HG03342 (cell line): Measurements from ENCODE around the gene NAA20.
A peak's percentile ranks its signal among the peaks of the same experiment; 100 is the strongest.

Experiments used
- ATAC-seq: cut with Tn5 transposase; IDR thresholded peaks from one replicate; pipeline ENCODE4 v1.9.1; 2021; ENCODE audit warnings: mild to moderate bottlenecking, moderate library complexity; ENCODE audit not compliant: unreplicated experiment

Gene NAA20, protein sequence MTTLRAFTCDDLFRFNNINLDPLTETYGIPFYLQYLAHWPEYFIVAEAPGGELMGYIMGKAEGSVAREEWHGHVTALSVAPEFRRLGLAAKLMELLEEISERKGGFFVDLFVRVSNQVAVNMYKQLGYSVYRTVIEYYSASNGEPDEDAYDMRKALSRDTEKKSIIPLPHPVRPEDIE

GRCh38 chr20:20017001-20017843 lies at the start of gene NAA20:
Gene NAA20 (plus strand): TSS chr20:20017362. CDS start chr20:20017397, 35 bp downstream.
- ATAC-seq: peak; percentile 98

- no peak for ATAC-seq
Measured at GRCh38 chr20:19967445-19967844, 49.7 kb upstream of the NAA20 start.

DNA sequence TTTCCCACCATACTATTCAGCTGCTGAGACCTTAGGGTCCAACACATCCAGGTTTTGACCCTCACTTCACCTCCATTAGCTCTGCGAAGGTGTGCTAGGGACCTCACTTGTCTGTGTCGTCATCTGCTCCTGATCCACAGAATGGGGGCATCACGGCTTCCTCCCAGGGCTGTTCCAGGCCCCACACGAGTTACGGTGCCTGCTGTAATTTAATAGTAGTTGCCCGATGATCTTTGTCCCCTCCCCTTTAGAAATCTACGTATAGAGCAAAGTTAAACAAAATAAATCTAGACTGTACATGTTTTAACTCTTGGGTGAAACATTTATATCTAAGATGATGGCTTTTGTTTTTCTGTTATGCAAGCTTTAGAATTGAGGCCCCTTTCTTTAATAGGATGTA lies 49.1 kb upstream of the NAA20 start:
- ATAC-seq: no peak

- no peak for ATAC-seq
Measured at GRCh38 chr20:19968466-19969073, 48.6 kb upstream of the NAA20 start.

DNA sequence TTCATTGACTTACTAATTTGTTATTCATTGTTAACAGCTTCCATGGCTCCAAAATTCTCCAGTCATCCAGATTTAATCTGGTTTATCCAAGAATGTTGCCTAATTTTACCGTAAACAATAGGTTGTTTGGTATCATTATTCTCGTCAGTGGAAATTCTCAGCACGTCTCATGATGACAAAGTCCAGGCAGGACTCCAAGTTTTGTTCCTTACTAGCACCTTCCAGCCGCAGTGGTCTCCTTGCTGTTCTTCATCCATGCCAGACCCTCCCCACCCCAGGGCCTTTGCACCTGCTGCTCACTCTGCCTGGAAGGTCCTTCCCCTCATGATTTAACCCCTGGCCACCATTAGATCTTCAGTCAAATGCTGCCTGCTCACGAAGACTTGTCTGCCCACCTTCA lies 48.1 kb upstream of the NAA20 start:
- no peak for ATAC-seq

GRCh38 chr20:19969507-19970255 lies 47.5 kb upstream of the NAA20 start:
- ATAC-seq: no peak

GRCh38 chr20:19970256-19970765 lies 46.9 kb upstream of the NAA20 start:
- no peak for ATAC-seq

DNA sequence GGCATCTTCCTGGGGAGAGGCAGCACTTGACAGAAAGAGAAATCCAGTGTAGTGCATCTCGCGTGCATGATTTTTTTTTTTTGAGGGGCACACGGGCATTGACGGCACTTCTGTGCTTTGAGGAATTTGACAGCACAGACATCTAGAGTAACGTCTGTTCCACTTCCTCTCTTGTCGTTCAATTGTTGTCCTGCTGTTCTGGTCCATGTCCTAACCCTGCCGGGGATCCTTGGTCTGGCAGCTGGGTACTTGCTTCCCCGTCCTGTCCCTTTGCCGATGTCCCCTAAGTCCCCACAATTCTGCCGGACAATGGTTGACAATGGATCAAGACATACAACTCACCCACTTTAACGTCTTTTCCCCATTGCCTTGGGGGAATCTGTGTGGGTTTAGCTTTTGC lies 46.0 kb upstream of the NAA20 start:
- ATAC-seq: no peak

DNA sequence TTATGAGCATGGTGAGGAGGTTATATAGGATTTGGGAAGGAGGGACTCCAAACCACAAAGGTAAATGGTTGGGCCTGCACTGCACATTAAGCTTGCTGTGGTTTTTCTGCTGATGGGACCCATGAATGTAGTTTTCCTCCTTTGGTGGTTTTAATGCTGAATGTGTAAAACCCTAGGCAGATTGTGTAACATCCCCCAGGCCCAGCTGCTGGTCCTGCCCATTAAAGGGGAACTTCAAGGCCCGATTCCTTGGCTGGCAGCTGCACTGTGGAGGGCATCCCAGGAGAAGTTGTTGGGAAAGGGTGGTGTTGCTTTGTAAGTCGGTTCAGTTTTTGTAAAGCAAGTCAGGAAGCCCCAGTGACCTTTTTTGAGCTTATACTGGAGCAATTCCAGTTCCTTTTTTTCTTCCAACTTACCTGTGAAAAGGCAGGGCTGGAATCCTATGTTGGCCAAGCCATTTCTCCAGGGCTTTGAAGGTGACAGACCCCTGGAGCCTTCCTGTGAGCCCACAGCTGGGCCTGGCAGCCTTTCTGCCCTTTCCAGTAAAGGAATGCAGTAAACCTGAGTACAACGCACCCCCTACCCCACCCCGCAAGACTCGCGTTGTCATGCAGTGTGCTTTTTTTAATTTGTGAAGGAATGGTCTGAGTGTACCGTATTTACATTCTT lies 43.1 kb upstream of the NAA20 start:
- no peak for ATAC-seq

DNA sequence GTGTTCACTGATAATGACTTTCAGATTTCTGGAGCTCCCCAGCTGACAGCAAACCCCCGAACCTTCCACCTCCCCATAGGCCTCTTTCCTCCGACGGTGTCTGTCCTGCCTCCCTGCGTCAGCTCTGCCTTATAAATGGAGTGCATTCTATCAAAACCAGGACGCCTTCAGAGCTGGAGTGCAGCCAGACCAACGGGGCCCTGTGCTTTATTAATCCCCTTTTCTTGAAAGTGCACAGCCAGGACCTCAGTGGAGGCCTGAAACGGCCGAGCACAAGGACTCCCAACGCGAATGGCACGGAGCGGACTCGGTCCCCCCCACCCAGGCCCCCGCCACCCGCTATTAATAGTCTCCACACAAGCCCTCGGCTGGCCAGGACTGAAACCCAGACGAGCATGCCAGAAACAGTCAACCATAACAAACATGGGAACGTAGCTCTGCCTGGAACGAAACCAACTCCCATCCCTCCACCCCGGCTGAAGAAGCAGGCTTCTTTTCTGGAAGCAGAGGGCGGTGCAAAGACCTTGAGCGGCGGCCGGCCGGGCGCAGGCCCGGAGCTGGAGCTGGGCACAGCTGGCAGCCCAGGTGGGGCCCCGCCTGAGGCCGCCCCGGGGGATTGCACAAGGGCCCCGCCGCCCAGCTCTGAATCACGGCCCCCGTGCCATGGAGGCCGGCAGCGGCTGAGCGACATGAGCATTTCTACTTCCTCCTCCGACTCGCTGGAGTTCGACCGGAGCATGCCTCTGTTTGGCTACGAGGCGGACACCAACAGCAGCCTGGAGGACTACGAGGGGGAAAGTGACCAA lies 42.3 kb upstream of the NAA20 start:
- ATAC-seq: no peak

- no peak for ATAC-seq
Measured at GRCh38 chr20:19975436-19975799, 41.7 kb upstream of the NAA20 start.

DNA sequence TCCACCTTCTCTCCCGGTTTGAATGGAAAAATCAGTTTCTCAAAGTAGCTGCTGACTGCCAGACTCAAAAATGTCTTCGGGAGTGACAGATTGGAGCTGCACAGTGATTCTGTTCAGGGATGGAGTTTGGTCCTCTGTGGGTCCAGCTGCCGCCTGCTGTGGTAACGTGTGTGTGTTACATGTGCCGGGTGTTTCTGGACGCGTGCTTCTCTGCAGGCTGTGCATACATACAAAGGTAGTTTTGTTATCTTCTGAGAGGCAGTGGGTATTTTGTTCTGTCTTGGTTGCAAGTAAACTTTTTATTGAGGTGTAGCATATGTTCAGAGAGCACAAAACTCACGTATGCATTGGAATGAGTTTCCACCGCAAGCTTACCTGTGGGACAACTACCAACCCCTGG lies 41.3 kb upstream of the NAA20 start:
- ATAC-seq: no peak

DNA sequence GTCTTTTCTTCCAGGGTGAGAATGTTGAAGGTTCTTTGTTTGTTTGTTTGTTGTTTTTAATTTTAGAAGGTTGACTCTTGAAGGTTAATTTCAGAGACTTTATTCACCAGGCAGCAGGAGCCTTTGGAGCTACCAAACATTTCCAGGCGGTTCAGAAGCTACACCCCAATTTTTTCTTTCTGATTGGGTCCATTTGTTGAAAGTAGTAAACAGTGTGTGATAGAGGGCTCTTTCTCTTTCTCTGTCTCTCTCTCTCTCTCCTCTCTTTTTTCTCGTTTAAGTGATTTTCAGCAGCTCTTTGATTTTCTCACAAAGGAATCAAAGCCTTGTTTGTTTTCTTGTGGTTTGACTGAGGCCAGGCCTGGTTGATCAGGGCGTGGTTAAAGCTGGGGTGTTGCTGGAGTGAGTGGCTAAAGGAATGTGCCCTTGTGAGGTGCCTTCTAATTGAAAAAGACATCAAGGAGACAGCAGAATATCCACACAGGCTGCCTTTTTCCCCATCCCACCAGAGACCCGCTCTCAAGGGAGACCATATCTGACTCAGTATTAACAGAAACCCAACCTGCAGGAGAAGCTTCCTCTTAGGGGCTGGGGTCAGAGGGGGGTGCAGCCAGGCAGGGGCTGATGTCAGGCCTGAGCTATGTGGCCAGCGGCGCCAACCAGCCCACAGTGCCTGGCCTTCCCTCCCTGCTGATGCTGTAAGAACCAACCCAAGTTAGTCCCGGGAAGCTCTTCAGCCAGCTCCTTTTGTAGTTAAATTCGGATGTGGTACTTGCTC lies 40.4 kb upstream of the NAA20 start:
- ATAC-seq: no peak

DNA sequence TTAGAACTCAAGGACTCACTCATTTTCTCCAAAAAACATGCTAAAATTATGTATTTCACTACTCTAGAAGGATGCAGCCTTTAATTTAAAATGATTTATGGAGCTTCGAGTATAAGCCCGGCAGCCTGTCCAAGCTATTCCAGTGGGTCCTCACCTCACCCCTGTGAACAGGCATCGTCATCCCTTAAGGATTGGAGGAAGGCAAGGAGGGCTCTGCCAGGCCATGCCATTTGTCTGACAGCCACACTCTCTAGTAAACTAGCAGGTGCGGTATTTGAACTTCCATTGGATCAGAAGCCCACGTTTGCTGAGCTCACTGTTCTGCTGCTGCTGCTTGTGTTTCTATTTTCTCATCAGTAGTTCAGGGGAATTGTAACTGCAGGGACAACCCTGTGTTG lies 39.8 kb upstream of the NAA20 start:
- no peak for ATAC-seq

DNA sequence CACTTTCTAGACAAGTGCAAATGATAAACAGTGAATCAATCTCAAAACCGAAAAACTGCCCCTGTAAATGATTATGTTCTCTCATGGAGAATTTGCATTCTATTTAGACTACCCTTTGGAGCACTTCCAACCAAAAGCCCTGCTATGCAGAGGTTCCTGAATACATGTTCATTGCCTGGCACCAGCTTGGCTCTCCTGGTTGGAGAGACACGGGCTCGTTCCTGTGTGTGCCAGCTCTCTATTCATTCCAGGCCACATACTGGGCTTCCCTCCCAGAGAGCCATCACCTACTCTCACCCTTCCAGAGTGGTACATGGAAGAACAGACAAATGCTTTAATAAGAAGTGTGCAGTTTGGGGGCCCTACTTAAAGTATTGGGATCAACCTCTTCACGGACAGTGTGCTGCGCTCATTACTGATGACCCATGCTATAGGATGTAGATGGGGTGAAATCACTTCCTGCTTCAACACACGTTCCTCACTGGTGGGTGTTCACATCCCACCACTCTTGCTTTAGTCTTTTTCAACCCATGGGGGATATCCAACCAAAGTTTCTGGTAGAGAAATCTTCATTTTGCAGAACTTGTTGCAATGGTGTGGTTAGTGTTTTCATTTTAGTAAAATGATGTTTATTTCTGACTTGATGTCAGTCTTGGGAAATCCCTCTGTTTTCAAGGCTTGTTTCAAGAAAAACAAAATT lies 38.5 kb upstream of the NAA20 start:
- ATAC-seq: no peak

DNA sequence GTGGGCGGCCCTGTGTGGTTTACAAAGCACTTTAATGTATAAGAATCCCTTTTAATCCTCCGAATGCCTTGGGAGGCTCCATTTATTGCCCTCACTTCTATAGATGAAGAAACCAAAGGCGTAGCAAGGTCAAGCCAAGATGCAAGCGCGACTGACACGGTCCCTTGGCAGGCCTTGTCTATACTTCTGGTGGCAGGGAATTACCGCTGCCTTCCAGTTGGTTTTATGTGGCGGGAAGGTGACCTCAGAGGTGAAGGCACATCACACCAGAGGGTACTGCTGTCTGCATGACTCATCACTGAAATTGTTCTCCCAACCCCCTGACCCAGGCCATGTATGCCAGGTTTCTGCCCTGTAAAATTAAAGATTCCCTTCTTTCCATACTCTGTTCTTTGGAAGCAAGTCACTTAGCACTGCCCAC lies 36.1 kb upstream of the NAA20 start:
- no peak for ATAC-seq

DNA sequence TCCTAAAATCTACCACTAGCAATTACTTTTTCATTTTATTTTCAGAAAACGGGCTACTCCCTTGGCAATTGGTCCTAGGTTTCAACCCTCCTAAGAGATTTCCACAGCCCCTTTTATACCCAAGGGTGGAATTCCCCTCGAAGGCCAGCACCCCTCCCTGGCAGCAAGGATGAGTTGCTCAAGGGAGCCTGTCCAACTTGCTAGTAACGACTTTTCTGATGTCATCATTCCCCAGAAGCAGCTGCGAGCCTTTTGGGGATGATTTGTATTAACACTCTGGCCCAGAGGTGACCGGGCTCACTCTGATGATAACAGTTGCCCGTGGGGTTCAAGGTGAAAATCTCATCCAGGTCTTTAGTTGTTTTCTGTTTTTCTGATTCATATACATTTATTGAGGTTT lies 30.7 kb upstream of the NAA20 start:
- no peak for ATAC-seq

GRCh38 chr20:19987046-19987445 lies 30.1 kb upstream of the NAA20 start:
- ATAC-seq: no peak

DNA sequence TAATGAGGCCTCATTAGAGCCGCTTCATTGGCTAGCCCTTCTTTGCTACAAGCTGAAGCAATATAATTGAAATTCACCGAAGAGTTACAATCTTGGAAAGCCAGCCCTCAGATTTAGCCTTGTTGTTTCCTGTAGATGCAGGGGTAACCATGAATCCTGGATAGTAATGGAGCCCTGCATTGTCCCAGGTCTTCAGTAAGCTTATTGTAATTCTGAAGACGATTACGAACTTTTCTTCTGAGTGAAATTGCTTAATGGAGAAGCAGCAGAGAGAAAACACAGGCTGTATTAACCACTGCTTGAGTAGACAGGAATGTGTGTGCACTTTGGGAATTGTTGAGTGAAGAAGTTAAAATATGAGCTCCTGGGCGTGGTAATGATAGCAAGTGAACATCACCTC lies 26.3 kb upstream of the NAA20 start:
- no peak for ATAC-seq
